ENCODE measurements around the gene NCAM1. TPM values are rescaled to one million over a fixed set of nuclear protein-coding genes. Genes with fewer than 3 reads are reported as not detected.

Gene NCAM1
- total and polyA plus RNA-seq, 9 of the 15 experiments (the other 6 are each of a cell fraction or from before 2014, with no cell fraction given), result 0.09 to 0.23 TPM; not detected in 7

GRCh38 chr11:112972399-112973145 lies 11.4 kb downstream of the NCAM1 start (continued):
- TF ChIP-seq POU5F1 (IDR thresholded peaks at IDR 0.05; ENCODE audit: borderline replicate concordance, low read depth, low read length, partially characterized antibody), result no peak
- no peak for TF ChIP-seq CUX1 (CRISPR knock-in tag; IDR thresholded peaks at IDR 0.05)
- TF ChIP-seq CEBPB (tag; IDR thresholded peaks at IDR 0.05), result no peak
- TF ChIP-seq GTF2B (IDR thresholded peaks at IDR 0.05; ENCODE audit: extremely low read depth, insufficient read length), result no peak
- no peak for TF ChIP-seq TSC22D4 (tag; IDR thresholded peaks at IDR 0.05)
- no peak for TF ChIP-seq KLF6 (CRISPR knock-in tag; IDR thresholded peaks at IDR 0.05; ENCODE audit: borderline replicate concordance)
- no peak for TF ChIP-seq POLR3A (IDR thresholded peaks at IDR 0.05; ENCODE audit: borderline replicate concordance, extremely low read depth, insufficient read depth, insufficient read length)

Data from K562 (cell line).